NCI-H2227 (cell line): ENCODE results near the gene CRIM1.

Experiments
- DNase-seq: peaks from one replicate; lab custom pipeline; 2025; ENCODE audit not compliant: unreplicated experiment; lab: John Stamatoyannopoulos, UW

The CRIM1 gene

GRCh38 chr2:36453652-36454051, 98.1 kb downstream of the CRIM1 start:
- DNase-seq, result no peak

DNA sequence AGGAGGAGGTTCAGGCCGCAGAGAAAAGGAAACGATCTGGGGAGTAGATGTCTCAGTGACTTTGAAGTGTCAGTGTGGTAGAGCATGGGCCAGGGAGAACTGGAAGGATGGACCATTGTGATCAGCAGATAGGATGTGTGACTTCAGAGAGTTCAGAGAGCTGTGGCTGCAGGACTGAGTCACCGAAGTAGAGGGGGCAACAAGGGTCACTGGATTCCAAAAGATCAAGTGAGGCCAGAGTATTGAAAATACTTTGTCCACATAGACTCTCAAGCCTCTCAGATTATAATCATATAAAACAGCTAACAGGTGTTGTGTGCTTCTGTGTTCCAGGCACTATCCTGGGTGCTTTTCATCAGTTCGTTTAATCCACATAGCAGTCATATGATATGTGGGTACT, 99.4 kb downstream of the CRIM1 start:
- DNase-seq, result no peak

- DNase-seq, result no peak
Measured at GRCh38 chr2:36455788-36456187, 100.2 kb downstream of the CRIM1 start.

DNA sequence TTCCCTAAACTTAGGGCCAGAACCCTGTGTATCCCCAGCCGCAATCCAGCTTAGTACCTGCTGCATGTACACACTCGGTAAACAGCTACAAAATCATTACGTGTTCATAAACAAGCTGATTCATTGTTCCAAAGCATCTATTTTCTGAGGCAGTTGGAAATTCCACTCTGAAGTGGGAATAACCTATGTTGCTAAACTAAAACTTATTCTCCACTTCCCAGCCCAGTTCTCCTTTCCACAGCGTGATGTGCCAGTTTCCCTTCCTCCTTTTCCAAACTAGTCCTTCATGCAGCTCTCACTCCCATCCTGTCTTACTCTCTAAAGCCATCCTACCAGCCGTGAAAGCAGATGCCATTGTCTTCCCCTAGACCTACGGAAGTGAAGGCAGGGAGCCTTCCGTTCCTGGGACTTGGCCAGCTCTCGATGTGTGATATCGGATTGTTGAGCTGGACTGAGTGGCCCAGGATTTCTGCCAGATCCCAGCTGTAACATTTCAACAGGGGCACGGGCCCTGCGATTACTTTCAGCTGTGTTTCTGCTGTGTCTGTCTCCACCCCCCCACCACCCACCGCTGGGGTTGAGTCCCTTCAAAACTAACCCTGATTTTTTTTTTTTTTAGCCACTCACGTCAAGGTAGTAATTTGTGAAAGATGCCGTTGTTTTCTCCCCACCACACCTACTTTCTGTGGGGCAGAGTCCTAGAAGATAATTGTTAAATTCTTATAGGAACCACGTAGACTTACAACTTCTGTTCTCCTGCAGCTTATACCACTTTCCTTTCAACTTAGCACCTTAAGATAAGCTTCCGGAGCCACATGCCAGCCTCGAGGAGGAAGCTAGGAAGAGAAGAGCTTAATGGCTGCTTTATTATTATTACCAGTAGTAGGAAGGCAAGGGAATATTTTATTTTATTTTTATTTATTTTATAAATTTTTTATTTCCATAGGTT, 100.9 kb downstream of the CRIM1 start:
- DNase-seq, result no peak

DNA sequence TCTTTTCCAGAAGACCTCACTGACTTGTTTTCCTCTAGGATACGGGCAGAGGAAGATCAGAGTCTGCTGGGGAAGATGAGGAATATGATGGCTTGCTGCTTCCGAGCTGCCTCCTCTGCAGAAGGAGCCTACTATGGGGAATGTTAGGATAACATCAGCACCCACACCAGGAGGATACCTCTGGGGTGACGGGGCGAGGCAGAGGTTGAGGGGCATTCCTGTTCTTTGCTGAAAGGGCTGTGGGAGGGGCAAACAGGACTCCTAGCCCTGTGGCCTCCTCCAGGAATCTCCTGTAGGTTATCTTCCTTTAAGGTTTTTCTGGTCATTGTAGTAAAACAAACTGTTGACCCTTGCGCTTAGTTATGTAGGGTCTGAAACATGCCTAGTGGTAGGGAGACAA, 102.5 kb downstream of the CRIM1 start:
- DNase-seq, result no peak

DNA sequence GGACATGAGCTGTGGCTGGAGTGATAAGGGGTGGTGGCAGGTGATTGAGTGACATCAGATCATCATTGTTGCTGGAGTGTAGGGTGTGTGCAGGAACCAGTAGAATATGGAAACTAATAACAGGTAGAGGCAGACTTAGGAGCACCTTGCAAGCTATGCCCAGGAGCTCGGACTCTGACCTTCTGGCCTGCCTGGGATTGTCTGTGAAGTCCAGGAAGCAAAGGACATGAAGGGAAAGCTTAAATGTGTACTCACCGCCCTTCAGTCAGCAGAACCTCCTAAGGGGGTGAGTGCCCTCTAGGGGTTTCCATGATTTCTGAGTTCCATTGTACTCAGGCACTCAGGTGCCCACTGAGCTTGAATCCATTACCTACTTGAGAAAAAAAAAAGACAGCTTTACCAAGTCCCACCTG, 104.2 kb downstream of the CRIM1 start:
- DNase-seq, result peak; percentile 23

- no peak for DNase-seq
Measured at GRCh38 chr2:36461039-36461681, 105.6 kb downstream of the CRIM1 start.

DNA sequence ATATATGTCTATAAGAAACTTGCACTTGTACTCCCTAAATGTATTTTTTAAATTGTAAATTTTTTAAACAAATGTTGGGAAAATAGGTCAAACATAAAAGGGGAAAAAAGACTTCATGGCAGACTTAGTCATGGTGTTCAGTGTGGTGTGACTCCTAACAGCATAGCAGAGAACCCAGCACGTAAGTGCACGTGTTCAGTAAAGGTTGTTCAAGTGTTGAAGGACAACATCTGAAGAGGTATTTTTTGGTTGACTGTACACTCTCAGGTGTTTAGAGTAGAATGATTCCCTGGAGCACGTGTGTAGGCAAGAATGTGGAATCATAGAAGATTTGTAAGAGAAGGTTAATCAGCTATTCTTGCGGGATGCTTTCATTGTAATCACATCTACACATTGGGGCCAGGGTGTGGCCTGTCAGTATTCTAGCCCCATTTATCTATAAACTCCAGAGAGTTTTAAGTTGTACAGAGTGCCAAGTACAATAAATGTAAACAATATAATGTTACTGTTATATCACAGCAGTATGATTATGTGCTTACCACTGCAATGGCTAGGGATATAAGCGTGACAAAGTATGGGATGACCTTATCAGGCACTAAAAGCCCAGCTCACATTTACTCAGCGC, 106.8 kb downstream of the CRIM1 start:
- no peak for DNase-seq

- DNase-seq, result no peak
Measured at GRCh38 chr2:36463365-36463764, 107.8 kb downstream of the CRIM1 start.

DNA sequence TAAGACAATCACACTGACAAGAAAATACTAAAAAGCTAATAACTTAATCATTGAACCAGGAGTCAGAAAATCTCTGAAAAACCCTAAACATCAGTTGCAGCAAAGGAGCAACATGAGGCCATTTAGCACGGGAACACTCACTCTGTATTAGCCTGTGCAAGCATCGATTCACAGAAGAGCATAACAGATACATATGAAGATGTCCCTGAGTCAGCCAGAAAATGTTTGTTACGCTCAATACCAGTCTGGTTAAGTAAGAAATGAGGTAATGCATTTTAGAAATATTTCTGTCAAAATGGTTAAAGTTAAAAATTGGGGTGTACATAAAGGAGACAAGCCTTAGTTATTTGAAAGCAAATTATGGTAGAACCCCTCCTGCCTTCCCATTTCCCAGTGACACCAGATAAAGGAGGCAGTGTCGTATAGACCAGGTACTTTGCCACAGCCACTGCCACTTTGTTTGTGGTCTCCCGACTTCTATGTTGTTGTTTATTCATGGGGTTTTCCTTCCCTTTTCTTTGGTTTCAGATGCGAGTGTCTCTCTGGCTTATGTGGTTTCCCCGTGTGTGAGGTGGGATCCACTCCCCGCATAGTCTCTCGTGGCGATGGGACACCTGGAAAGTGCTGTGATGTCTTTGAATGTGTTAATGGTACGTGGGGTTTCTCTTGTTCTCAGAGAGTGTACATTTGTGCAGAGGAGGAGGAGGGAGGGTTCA, 108.6 kb downstream of the CRIM1 start:
- no peak for DNase-seq

DNA sequence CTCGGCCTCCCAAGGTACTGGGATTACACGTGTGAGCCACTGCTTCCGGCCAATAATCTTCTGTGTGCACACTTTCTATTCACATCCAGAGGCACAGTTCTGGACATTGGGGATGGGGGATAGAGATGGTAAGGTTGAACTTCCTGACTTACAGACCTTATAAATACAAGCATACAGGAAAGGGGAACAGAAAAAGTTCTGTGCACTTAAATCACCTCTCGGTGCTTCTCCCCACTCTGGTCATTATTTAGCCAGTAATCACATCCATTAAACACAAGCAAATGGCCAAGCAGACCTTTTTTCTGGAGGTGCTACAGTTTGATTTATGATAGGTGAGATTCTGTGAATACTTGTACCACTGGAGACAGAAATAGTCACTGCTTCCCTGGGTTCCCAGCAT, 110.6 kb downstream of the CRIM1 start:
- DNase-seq, result no peak

DNA sequence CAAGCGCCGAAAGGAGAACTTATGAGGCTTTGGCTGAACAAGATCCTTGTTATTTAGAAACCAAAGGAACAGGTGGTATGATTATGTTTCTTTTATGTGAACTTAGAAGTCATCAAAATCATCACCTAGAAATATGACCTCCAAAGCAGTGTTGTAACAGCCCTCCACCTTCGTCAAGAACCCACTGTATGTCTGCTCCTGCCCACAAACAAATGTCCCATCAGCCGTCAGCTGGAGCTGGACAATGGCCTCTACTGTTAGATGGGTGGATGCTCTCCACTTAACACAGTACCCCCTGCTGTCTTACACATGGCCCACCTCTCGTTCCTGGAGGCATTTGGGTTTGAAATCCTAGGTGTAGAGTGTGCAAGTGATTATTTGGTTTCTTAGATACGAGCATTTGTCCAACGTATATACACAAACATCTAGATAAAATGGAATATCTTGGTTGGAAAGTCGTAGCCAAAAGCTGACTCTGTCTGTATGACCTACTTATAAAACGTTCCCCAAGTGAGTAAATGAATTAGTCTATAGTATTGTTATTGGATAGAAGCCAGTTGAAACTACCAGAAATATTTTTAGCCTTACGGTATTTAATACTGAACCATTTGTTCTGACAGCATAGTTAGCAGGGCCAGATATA, 113.0 kb downstream of the CRIM1 start:
- DNase-seq, result no peak

DNA sequence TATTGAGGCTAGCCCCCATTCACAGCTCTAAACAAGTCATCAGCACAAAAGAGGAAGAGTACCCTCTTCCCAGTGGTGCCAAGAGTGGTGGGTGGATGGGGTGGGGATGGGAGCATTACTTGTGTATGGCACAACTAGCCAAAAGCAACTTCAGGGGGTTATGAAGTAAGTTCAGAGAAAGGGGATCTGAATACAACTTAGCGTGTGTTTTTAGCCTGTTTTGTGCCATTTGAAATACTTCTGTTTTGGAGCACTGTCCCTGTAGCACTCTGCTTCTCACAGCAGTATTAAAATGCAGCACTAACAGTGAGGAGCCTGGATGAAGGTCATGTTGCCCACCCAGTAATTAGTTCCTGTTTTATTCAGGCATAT, 113.5 kb downstream of the CRIM1 start:
- no peak for DNase-seq

DNA sequence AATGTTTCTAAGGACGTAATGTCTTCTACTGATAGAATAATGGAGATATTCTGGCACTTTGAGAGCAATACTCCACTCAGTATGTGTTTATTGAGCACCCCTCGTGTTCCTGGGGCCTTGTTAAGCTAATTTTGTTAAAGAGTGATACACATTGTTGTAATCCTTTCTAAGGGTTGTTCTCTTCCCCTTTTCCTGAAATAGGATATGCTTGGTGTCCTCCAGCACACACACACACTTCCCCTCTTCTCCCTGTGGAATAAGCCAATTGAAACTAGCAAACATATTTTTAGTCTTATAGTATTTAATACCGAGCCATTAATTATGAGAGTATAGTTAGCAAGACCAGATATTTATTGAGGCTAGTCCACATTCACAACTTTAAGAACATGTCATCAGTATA, 114.1 kb downstream of the CRIM1 start:
- no peak for DNase-seq

- DNase-seq, result no peak
Measured at GRCh38 chr2:36473230-36473629, 117.7 kb downstream of the CRIM1 start.

GRCh38 chr2:36476411-36476810, 120.8 kb downstream of the CRIM1 start:
- DNase-seq, result no peak

- DNase-seq, result no peak
Measured at GRCh38 chr2:36477315-36477714, 121.7 kb downstream of the CRIM1 start.

GRCh38 chr2:36477746-36478145, 122.2 kb downstream of the CRIM1 start:
- no peak for DNase-seq

- no peak for DNase-seq
Measured at GRCh38 chr2:36478332-36478738, 122.8 kb downstream of the CRIM1 start.

- DNase-seq, result no peak
Measured at GRCh38 chr2:36478999-36479398, 123.4 kb downstream of the CRIM1 start.

DNA sequence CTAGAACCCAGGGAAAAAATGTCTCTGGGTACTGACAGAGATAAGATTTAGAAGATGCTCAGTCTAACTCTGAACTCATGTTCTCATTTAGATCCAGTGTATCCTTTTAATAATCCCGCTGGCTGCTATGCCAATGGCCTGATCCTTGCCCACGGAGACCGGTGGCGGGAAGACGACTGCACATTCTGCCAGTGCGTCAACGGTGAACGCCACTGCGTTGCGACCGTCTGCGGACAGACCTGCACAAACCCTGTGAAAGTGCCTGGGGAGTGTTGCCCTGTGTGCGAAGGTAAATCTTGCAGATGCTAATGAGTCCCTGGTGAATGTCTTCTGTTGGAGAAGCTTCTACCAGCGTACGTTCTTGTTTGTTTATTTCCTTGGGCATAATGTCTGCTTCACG, 123.8 kb downstream of the CRIM1 start:
- no peak for DNase-seq
